IPS-18c (cell line): Measurements from ENCODE around the gene RPS6KA4.
"Not testable (repeated sequence)": the region's sequence is repeated elsewhere in the genome, so short reads cannot be mapped to it uniquely, and the experiment has no call there.

ENCODE experiments used
- H3K4me3 ChIP-seq: 2 replicates; pipeline ENCODE4 v1.7.0; 2013; ENCODE audit warnings: low read depth, mild to moderate bottlenecking, low read length, moderate library complexity; ENCODE audit not compliant: insufficient read depth
- H3K9me3 ChIP-seq: one replicate; pipeline ENCODE4 v1.6.1; 2013; ENCODE audit warnings: mild to moderate bottlenecking, low read length, moderate library complexity; ENCODE audit not compliant: control insufficient read depth, insufficient read depth

Gene RPS6KA4

GRCh38 chr11:64323373-64323772 is 35.6 kb upstream of the RPS6KA4 start:
- Histone ChIP-seq H3K4me3 (no peak overlapping the region), H3K9me3 (no peaks in the 10 kb centered on the region)

GRCh38 chr11:64323984-64324383 is 35.0 kb upstream of the RPS6KA4 start:
- not testable (repeated sequence) for H3K9me3 ChIP-seq, H3K4me3 ChIP-seq

- H3K9me3 ChIP-seq = no peaks in the 10 kb centered on the region
- no peak overlapping the region for H3K4me3 ChIP-seq
These were observed 34.1 kb upstream of the RPS6KA4 start for GRCh38 chr11:64324692-64325469.

- Histone ChIP-seq H3K4me3 (no peak overlapping the region), H3K9me3 (no peaks in the 10 kb centered on the region)
These were observed 31.6 kb upstream of the RPS6KA4 start for GRCh38 chr11:64327375-64327774.

GRCh38 chr11:64327993-64328392 is 31.0 kb upstream of the RPS6KA4 start:
- no peaks in the 10 kb centered on the region for H3K9me3 ChIP-seq
- H3K4me3 ChIP-seq = no peak overlapping the region

GRCh38 chr11:64330888-64331287 is 28.1 kb upstream of the RPS6KA4 start:
- no peaks in the 10 kb centered on the region for H3K9me3 ChIP-seq
- no peak overlapping the region for H3K4me3 ChIP-seq

- no peaks in the 10 kb centered on the region for H3K9me3 ChIP-seq
These were observed 27.2 kb upstream of the RPS6KA4 start for GRCh38 chr11:64331569-64332371.

GRCh38 chr11:64333556-64333955 is 25.4 kb upstream of the RPS6KA4 start:
- Histone ChIP-seq H3K9me3 (no peaks in the 10 kb centered on the region), H3K4me3 (no peak overlapping the region)

More at GRCh38 chr11:64331569-64332371, 27.2 kb upstream of the RPS6KA4 start:
- no peak overlapping the region for H3K4me3 ChIP-seq

- H3K9me3 ChIP-seq = no peaks in the 10 kb centered on the region
- no peak overlapping the region for H3K4me3 ChIP-seq
These were observed 23.9 kb upstream of the RPS6KA4 start for GRCh38 chr11:64334764-64335735.

- Histone ChIP-seq H3K9me3 (no peaks in the 10 kb centered on the region), H3K4me3 (no peak overlapping the region)
These were observed 21.3 kb upstream of the RPS6KA4 start for GRCh38 chr11:64337538-64338249.

- no peaks in the 10 kb centered on the region for H3K9me3 ChIP-seq
- no peak overlapping the region for H3K4me3 ChIP-seq
These were observed 20.2 kb upstream of the RPS6KA4 start for GRCh38 chr11:64338716-64339115.

- Histone ChIP-seq H3K4me3 (no peak overlapping the region), H3K9me3 (no peaks in the 10 kb centered on the region)
These were observed 19.7 kb upstream of the RPS6KA4 start for GRCh38 chr11:64339286-64339685.

GRCh38 chr11:64339754-64340408 is 19.1 kb upstream of the RPS6KA4 start, which contains the start of gene CCDC88B:
TSS of gene CCDC88B (plus strand) at chr11:64340204. CDS start at chr11:64340267, 63 bp downstream.
- no peaks in the 10 kb centered on the region for H3K9me3 ChIP-seq
- peak within 1 kb of the TSS; percentile 63 for H3K4me3 ChIP-seq

- H3K9me3 ChIP-seq = no peaks in the 10 kb centered on the region
- H3K4me3 ChIP-seq = peak overlapping the region; percentile 63
These were observed 18.2 kb upstream of the RPS6KA4 start for GRCh38 chr11:64340671-64341335.

GRCh38 chr11:64341429-64341828 is 17.5 kb upstream of the RPS6KA4 start:
- H3K9me3 ChIP-seq = no peaks in the 10 kb centered on the region
- H3K4me3 ChIP-seq = peak overlapping the region; percentile 63
